Retina (tissue), 1 donor: ENCODE results near the gene DCP1A.

Experiments used
- DNase-seq: peaks from one replicate; pipeline ENCODE4 v3.0.0-alpha.2; 2016

DCP1A gene

GRCh38 chr3:53242642-53243041, 104.7 kb downstream of the DCP1A start:
- no peak for DNase-seq

DNA sequence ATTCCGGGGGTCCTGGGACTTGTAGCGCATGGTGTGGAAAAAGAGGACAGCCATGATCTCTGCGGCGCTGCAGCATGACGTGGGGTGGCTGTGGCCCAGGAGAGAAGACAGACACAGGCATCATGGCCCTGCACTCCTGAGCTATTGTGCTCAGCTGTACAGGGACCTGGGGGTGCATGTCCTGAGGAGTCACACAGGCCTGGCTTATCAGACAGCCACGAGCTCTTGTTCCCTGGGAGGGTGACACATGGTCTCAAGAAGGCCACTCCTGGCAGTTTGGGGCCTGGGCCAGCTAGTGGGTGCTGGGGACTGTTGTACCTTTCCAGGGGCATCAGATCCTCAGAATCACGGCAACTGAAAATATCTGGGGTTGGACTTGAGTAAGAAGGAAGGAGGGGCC, 105.2 kb downstream of the DCP1A start:
- no peak for DNase-seq

DNA sequence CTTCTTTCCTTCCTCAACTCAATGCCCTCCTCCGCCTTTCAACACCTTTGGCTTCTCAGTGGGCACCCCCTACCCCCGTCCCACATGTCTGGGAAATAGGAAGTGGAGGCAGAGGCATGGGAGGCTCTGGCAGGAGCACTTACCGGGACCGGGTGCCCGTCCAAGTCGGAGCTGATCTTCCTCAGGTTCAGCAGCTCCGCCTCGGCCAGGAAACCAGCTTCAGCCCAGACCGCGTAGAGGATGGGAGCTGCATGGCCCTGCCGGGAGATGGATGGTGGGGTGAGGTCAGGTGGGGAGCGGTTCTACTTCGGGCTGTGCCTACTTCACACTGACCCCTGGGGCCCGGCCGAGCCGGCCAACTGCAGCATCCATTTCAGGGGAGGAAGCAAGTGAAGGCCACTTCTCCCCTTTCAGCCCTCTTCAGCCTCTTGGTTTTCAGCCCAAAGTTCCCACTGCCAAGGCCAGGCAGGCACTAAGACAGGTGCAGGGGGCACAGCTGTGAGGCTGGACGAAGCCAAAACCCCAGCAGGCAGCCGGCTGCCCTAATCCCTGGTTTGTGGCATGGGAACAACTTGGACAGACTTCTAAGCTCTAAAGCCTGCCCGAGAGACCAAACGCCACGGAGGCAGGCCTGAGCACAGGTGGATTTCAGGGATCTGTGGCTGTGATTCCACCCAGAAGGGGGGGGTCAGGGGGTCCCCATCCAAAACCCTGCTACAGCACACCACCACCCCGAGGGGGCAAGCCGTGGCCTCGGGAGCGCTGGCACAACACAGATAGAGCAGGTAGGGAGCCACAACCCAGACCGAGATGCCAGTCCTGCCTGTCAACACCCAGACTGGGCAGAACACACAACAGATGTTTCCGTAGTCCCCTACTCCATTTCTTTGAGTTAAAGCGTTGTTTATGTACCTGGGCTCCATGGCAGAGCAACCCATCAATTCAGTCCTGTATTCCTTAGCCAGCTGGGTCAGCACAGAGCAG, 106.1 kb downstream of the DCP1A start:
- DNase-seq, result no peak

GRCh38 chr3:53239800-53240199, 107.5 kb downstream of the DCP1A start:
- DNase-seq, result no peak

- no peak for DNase-seq
Measured at GRCh38 chr3:53238886-53239285, 108.5 kb downstream of the DCP1A start.

DNA sequence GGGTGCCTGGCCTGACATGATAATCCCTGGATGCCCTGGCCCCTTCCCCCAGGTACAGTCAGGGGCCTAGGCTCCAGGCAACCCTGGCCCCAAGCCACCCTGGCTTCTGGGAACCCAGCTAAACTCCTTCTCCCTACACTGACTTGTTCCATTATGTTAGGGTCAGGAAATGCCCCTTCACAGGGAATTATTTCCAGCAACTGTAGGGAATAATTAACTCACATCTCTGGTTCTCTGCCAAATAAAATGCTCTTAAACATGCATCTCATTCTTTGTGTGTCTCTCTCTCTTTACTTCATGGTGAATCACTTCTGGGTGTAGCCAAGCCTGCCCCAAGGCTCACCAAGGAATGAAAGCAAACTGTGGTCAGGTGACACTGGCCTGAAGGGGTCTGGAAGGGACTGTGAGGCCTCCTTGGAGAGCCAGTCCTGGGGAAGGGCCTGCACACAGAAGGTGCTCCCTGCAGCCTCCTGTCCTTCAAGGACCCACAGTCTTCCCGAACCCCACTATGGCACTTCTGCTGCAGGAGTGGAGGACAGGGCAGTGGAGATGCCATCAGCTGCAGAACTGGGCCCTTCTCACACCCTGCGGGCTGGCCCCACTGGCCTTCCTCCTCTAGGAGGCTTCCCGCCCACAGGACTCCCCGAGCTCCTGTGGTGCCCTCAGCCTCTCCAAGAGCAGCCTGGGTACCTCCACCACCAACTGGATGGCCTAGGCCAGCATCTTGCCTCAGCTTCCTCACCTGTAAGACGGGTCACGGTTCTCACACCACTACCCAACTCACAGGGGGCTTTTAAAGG, 109.1 kb downstream of the DCP1A start:
- no peak for DNase-seq

GRCh38 chr3:53236112-53236841, 111.1 kb downstream of the DCP1A start:
- no peak for DNase-seq

DNA sequence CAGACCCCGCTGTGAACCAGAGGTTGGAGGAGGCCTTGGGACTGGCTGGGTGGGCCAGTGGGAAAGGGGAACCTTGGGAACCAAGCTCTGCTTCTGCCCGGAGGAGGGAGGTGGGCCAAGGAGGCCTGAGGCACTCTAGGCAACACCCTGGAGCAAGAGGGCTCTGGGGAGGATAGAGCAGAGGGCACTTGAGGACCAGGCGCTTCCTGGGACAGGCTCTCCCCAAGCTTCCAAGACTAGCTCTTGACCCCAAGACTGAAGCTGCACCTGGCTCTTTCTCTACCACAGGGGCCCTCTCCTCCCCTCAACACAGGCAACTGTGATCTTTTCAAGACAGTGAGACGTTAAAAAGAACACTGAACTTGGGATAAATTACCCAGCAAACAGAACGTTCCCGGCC, 111.8 kb downstream of the DCP1A start:
- no peak for DNase-seq

- no peak for DNase-seq
Measured at GRCh38 chr3:53234841-53235232, 112.5 kb downstream of the DCP1A start.

GRCh38 chr3:53234130-53234840, 113.1 kb downstream of the DCP1A start:
- DNase-seq, result no peak
